Panc1 (cell line): ENCODE data around the gene MLLT10. TPM values are rescaled to one million over a fixed set of nuclear protein-coding genes. Genes with fewer than 3 reads are reported as not detected.

Experiments
- ATAC-seq: fragments of 200-7000 bp; cut with Tn5 transposase; 2 replicates; pipeline ENCODE4 v1.9.1; 2020; ENCODE audit warnings: mild to moderate bottlenecking, moderate library complexity
- BruUV-seq: library from RNA; stranded (reverse); fragments of 400-500 nt; replicated peaks from 2 replicates; lab custom pipeline; 2021; lab: Mats Ljungman, UMichigan
- CTCF ChIA-PET: fragments of 300-600 bp; sonication (Branson Sonifier 250); formaldehyde crosslinking; loops from one replicate; lab custom pipeline; 2022; ENCODE audit warnings: antibody characterized with exemption; lab: Charles Lee
- POLR2A ChIA-PET: fragments of 300-600 bp; sonication (Branson Sonifier 250); formaldehyde crosslinking; loops from one replicate; lab custom pipeline; 2022; ENCODE audit warnings: antibody characterized with exemption; lab: Charles Lee
- DNase-seq: peaks from one replicate; pipeline ENCODE4 v3.0.0-alpha.2; 2010; ENCODE audit warnings: low read depth, low spot score
- H3K27ac ChIP-seq: 2 replicates; pipeline ENCODE4 v1.5.1; 2011; ENCODE audit warnings: mild to moderate bottlenecking, low read length, inconsistent platforms
- H3K27me3 ChIP-seq: fragments of 200-500 bp; sonication (Bioruptor generic); 2 replicates; pipeline ENCODE4 v1.6.0; 2014; ENCODE audit warnings: low read length, inconsistent platforms; ENCODE audit not compliant: control insufficient read depth, insufficient read depth
- H3K36me3 ChIP-seq: fragments of 200-500 bp; sonication (Bioruptor generic); 2 replicates; pipeline ENCODE4 v1.5.1; 2014; ENCODE audit warnings: inconsistent platforms, mild to moderate bottlenecking, low read length, moderate library complexity; ENCODE audit not compliant: control insufficient read depth, insufficient read depth
- H3K4me1 ChIP-seq: 2 replicates; pipeline ENCODE4 v1.5.1; 2011; ENCODE audit warnings: inconsistent platforms, mild to moderate bottlenecking, low read length, moderate library complexity; ENCODE audit not compliant: control insufficient read depth, insufficient read depth
- H3K4me3 ChIP-seq, 2 experiments: 2 replicates each; pipeline ENCODE4 v1.5.1; 2011 to 2012; ENCODE audit warnings: low read depth in 2 of 2, low read length in 2 of 2, mild to moderate bottlenecking in 2 of 2, inconsistent platforms in 1 of 2, moderate library complexity in 1 of 2
- H3K9me3 ChIP-seq: fragments of 200-500 bp; sonication (Bioruptor generic); 2 replicates; pipeline ENCODE4 v1.5.1; 2014; ENCODE audit warnings: low read depth, mild to moderate bottlenecking, inconsistent platforms, low read length, moderate library complexity; ENCODE audit not compliant: control insufficient read depth, insufficient read depth
- POLR2AphosphoS5 ChIP-seq: IDR thresholded peaks from 2 replicates; pipeline ENCODE4 v1.6.1; 2012; ENCODE audit warnings: mild to moderate bottlenecking, low read depth, low read length, moderate library complexity
- SIN3A ChIP-seq: IDR thresholded peaks from 2 replicates; pipeline ENCODE4 v1.6.1; 2012; ENCODE audit warnings: low read depth, mild to moderate bottlenecking, low read length, moderate library complexity, borderline replicate concordance; ENCODE audit not compliant: insufficient read depth
- TCF7L2 ChIP-seq: IDR thresholded peaks from 2 replicates; pipeline ENCODE4 v1.6.1; 2011; ENCODE audit warnings: mild to moderate bottlenecking, low read depth, low read length, inconsistent platforms
- in situ Hi-C: cut with HindIII; loops from 2 replicates; pipeline ENCODE4 v1.10.0; 2016; ENCODE audit warnings: low sequenced_read_pairs, low pct_unique_long_range_greater_than_20kb
- intact Hi-C: fragments of 100-400 bp; cut with micrococcal nuclease; formaldehyde crosslinking; loops from one replicate; pipeline ENCODE4 v1.10.0; 2022; ENCODE audit not compliant: unreplicated experiment
- total RNA-seq: library from RNA; stranded (reverse); gene quantifications from one replicate; pipeline ENCODE4 v1.2.1, GENCODE V29; 2021; ENCODE audit not compliant: unreplicated experiment
- TF ChIP-seq, protein P1 (sequence below), 2 experiments: IDR thresholded peaks; 2 replicates each; pipeline ENCODE4 v1.6.1; 2011 to 2012; ENCODE audit warnings: low read depth in 2 of 2, control low read depth in 1 of 2, low read length in 1 of 2, mild to moderate bottlenecking in 1 of 2, moderate library complexity in 1 of 2; ENCODE audit not compliant: insufficient read depth in 1 of 2
- TF ChIP-seq, protein P2 (sequence below): fragments of 450-650 bp; IDR thresholded peaks from 2 replicates; pipeline ENCODE4 v1.5.1; 2017; ENCODE audit warnings: mild to moderate bottlenecking

MLLT10 gene
- total RNA-seq, 1 experiment from 2014 or later: 33.4 TPM

- BruUV-seq: no TSS peak
- DNase-seq (no peak), ATAC-seq (no peak)
- ChIA-PET POLR2A (no interaction called here), CTCF (no interaction called here)
- TF ChIP-seq, protein P1, sequence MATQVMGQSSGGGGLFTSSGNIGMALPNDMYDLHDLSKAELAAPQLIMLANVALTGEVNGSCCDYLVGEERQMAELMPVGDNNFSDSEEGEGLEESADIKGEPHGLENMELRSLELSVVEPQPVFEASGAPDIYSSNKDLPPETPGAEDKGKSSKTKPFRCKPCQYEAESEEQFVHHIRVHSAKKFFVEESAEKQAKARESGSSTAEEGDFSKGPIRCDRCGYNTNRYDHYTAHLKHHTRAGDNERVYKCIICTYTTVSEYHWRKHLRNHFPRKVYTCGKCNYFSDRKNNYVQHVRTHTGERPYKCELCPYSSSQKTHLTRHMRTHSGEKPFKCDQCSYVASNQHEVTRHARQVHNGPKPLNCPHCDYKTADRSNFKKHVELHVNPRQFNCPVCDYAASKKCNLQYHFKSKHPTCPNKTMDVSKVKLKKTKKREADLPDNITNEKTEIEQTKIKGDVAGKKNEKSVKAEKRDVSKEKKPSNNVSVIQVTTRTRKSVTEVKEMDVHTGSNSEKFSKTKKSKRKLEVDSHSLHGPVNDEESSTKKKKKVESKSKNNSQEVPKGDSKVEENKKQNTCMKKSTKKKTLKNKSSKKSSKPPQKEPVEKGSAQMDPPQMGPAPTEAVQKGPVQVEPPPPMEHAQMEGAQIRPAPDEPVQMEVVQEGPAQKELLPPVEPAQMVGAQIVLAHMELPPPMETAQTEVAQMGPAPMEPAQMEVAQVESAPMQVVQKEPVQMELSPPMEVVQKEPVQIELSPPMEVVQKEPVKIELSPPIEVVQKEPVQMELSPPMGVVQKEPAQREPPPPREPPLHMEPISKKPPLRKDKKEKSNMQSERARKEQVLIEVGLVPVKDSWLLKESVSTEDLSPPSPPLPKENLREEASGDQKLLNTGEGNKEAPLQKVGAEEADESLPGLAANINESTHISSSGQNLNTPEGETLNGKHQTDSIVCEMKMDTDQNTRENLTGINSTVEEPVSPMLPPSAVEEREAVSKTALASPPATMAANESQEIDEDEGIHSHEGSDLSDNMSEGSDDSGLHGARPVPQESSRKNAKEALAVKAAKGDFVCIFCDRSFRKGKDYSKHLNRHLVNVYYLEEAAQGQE (IDR thresholded peaks at IDR 0.05; ENCODE audit: insufficient read depth in 1 of 2, low read depth in 2 of 2, low read length in 1 of 2): no peak
- no peak for TF ChIP-seq POLR2AphosphoS5
- TF ChIP-seq, protein P2, sequence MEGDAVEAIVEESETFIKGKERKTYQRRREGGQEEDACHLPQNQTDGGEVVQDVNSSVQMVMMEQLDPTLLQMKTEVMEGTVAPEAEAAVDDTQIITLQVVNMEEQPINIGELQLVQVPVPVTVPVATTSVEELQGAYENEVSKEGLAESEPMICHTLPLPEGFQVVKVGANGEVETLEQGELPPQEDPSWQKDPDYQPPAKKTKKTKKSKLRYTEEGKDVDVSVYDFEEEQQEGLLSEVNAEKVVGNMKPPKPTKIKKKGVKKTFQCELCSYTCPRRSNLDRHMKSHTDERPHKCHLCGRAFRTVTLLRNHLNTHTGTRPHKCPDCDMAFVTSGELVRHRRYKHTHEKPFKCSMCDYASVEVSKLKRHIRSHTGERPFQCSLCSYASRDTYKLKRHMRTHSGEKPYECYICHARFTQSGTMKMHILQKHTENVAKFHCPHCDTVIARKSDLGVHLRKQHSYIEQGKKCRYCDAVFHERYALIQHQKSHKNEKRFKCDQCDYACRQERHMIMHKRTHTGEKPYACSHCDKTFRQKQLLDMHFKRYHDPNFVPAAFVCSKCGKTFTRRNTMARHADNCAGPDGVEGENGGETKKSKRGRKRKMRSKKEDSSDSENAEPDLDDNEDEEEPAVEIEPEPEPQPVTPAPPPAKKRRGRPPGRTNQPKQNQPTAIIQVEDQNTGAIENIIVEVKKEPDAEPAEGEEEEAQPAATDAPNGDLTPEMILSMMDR: no peak
- TF ChIP-seq SIN3A: no peak
- TF ChIP-seq TCF7L2: no peak
- intact Hi-C loops (no loop called here), in situ Hi-C loops (no loop called here)
- Histone ChIP-seq H3K4me1 (peaks cover 39% of the 10 kb centered on the region), H3K9me3 (no peaks in the 10 kb centered on the region), H3K36me3 (no peaks in the 10 kb centered on the region), H3K27ac (peak overlapping the region; percentile 63; the same call in 1 of the 2 replicates), H3K4me3 (no peak overlapping the region), H3K27me3 (no peaks in the 10 kb centered on the region)
Observed at GRCh38 chr10:21500578-21500910, 33.5 kb upstream of the MLLT10 start.

GRCh38 chr10:21501091-21501490, 32.9 kb upstream of the MLLT10 start:
- Histone ChIP-seq H3K36me3 (no peaks in the 10 kb centered on the region), H3K4me3 (no peak overlapping the region), H3K4me1 (peaks cover 43% of the 10 kb centered on the region), H3K27ac (peak overlapping the region; percentile 63), H3K27me3 (no peaks in the 10 kb centered on the region), H3K9me3 (no peaks in the 10 kb centered on the region)
- in situ Hi-C loops: no loop called here
- no TSS peak for BruUV-seq
- intact Hi-C loops: no loop called here
- POLR2A ChIA-PET: no interaction called here
- CTCF ChIA-PET: no interaction called here
- no peak for ATAC-seq
- TF ChIP-seq, protein P1 (IDR thresholded peaks at IDR 0.05; ENCODE audit: insufficient read depth in 1 of 2, low read depth in 2 of 2, low read length in 1 of 2): no peak
- TF ChIP-seq, protein P2: no peak
- TF ChIP-seq SIN3A (no peak), TCF7L2 (no peak), POLR2AphosphoS5 (no peak)
- no peak for DNase-seq
